IMR-90 (cell line): ENCODE measurements around the gene RALA.
A peak's percentile ranks its signal among the peaks of the same experiment; 100 is the strongest.

Experiments used
- CEBPB ChIP-seq: IDR thresholded peaks from 2 replicates; pipeline ENCODE4 v1.6.1; 2012; ENCODE audit warnings: low read depth, low read length, improper control_type of control experiment
- FOS ChIP-seq: fragments of 150-350 bp; IDR thresholded peaks from 2 replicates; pipeline ENCODE4 v1.6.1; 2016; ENCODE audit warnings: low read depth, low read length
- MAFK ChIP-seq: IDR thresholded peaks from 2 replicates; pipeline ENCODE4 v1.6.1; 2012; ENCODE audit warnings: low read depth, low read length, improper control_type of control experiment
- MXI1 ChIP-seq: IDR thresholded peaks from 2 replicates; pipeline ENCODE4 v1.6.1; 2012; ENCODE audit warnings: low read depth, mild to moderate bottlenecking, low read length, moderate library complexity, borderline replicate concordance
- POLR2A ChIP-seq: IDR thresholded peaks from 2 replicates; pipeline ENCODE4 v1.6.1; 2012; ENCODE audit warnings: mild to moderate bottlenecking, low read depth, low read length
- RFX5 ChIP-seq: IDR thresholded peaks from 2 replicates; pipeline ENCODE4 v1.8.0; 2012; ENCODE audit warnings: low read depth, mild to moderate bottlenecking, low read length, moderate library complexity
- SMC3 ChIP-seq: fragments of 150-350 bp; IDR thresholded peaks from 2 replicates; pipeline ENCODE4 v1.6.1; 2016; ENCODE audit warnings: low read depth, mild to moderate bottlenecking, antibody characterized with exemption, low read length, moderate library complexity
- TF ChIP-seq, protein P1 (sequence below): conservative IDR thresholded peaks from 2 replicates; pipeline ENCODE4 v1.5.1; 2012; ENCODE audit warnings: mild to moderate bottlenecking, low read depth, low read length, improper control_type of control experiment
- TF ChIP-seq, protein P2 (sequence below): fragments of 150-350 bp; IDR thresholded peaks from 2 replicates; pipeline ENCODE4 v1.6.1; 2017; ENCODE audit warnings: mild to moderate bottlenecking, antibody characterized with exemption, low read length, low read depth

DNA sequence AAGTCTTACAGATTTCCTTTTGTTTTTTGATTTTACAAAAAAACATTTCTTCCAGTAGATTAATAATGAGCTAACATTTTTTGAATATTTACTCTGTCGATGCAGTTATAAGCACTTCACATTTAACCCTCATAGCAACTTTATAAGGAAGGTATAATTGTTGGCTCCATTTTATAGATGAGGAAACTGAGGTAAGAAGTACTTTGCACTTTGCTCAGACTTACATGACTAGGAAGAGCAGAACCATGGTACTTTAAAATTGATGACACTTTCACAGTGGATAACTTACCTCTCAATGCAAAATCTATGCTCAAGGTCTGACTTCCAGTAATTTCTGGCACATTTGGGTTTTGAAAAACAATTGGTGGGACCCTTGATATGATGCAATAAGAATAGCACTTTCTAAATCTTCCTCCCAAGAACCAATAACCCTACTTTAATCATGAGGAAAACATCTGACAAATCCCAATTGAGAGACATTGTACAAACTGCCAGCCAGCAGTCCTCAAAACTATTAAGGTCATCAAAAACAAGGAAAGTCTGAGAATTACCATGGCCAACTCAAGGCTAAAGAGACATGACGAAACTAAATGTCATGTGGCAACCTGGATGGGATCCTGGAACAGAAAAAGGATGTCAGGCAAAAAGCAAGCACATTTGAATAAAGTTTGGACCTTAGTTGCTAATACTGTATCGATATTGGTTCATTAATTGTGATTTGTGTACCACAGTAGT, 72.6 kb downstream of the RALA start:
- TF ChIP-seq RFX5 = no peak
- TF ChIP-seq, protein P1, sequence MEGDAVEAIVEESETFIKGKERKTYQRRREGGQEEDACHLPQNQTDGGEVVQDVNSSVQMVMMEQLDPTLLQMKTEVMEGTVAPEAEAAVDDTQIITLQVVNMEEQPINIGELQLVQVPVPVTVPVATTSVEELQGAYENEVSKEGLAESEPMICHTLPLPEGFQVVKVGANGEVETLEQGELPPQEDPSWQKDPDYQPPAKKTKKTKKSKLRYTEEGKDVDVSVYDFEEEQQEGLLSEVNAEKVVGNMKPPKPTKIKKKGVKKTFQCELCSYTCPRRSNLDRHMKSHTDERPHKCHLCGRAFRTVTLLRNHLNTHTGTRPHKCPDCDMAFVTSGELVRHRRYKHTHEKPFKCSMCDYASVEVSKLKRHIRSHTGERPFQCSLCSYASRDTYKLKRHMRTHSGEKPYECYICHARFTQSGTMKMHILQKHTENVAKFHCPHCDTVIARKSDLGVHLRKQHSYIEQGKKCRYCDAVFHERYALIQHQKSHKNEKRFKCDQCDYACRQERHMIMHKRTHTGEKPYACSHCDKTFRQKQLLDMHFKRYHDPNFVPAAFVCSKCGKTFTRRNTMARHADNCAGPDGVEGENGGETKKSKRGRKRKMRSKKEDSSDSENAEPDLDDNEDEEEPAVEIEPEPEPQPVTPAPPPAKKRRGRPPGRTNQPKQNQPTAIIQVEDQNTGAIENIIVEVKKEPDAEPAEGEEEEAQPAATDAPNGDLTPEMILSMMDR = no peak
- TF ChIP-seq POLR2A = no peak
- TF ChIP-seq MXI1 = no peak
- TF ChIP-seq, protein P2, sequence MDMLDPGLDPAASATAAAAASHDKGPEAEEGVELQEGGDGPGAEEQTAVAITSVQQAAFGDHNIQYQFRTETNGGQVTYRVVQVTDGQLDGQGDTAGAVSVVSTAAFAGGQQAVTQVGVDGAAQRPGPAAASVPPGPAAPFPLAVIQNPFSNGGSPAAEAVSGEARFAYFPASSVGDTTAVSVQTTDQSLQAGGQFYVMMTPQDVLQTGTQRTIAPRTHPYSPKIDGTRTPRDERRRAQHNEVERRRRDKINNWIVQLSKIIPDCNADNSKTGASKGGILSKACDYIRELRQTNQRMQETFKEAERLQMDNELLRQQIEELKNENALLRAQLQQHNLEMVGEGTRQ = no peak
- no peak for TF ChIP-seq SMC3
- no peak for TF ChIP-seq FOS
- TF ChIP-seq CEBPB = peak; percentile 48
- TF ChIP-seq MAFK = no peak
